GM18520 (cell line): ENCODE data around the gene ROBO2.

ENCODE experiments used
- ATAC-seq: cut with Tn5 transposase; IDR thresholded peaks from one replicate; pipeline ENCODE4 v1.9.1; 2021; ENCODE audit not compliant: unreplicated experiment

ROBO2 gene

GRCh38 chr3:77102951-77103769 is 63.3 kb downstream of the ROBO2 start:
- no peak for ATAC-seq

GRCh38 chr3:77122652-77123051 is 82.8 kb downstream of the ROBO2 start:
- ATAC-seq = no peak

- no peak for ATAC-seq
These were observed 86.1 kb downstream of the ROBO2 start for GRCh38 chr3:77125966-77126365.

- ATAC-seq = no peak
These were observed 94.9 kb downstream of the ROBO2 start for GRCh38 chr3:77134769-77135168.

- no peak for ATAC-seq
These were observed 97.7 kb downstream of the ROBO2 start for GRCh38 chr3:77137559-77137958.

- no peak for ATAC-seq
These were observed 99.7 kb downstream of the ROBO2 start for GRCh38 chr3:77139624-77140023.

- ATAC-seq = no peak
These were observed 101.5 kb downstream of the ROBO2 start for GRCh38 chr3:77141423-77141822.

GRCh38 chr3:77142578-77142977 is 102.7 kb downstream of the ROBO2 start:
- no peak for ATAC-seq

- ATAC-seq = no peak
These were observed 106.1 kb downstream of the ROBO2 start for GRCh38 chr3:77146004-77146403.

- no peak for ATAC-seq
These were observed 108.1 kb downstream of the ROBO2 start for GRCh38 chr3:77147836-77148578.

GRCh38 chr3:77149382-77149781 is 109.5 kb downstream of the ROBO2 start:
- ATAC-seq = no peak

GRCh38 chr3:77150028-77150427 is 110.1 kb downstream of the ROBO2 start:
- ATAC-seq = no peak

GRCh38 chr3:77150759-77151158 is 110.9 kb downstream of the ROBO2 start:
- ATAC-seq = no peak

GRCh38 chr3:77158730-77159581 is 119.1 kb downstream of the ROBO2 start:
- ATAC-seq = no peak

- no peak for ATAC-seq
These were observed 121.1 kb downstream of the ROBO2 start for GRCh38 chr3:77160931-77161497.

GRCh38 chr3:77169823-77170222 is 129.9 kb downstream of the ROBO2 start:
- ATAC-seq = no peak

- ATAC-seq = no peak
These were observed 131.1 kb downstream of the ROBO2 start for GRCh38 chr3:77171026-77171425.

GRCh38 chr3:77179762-77180161 is 139.9 kb downstream of the ROBO2 start:
- no peak for ATAC-seq

GRCh38 chr3:77182341-77182740 is 142.4 kb downstream of the ROBO2 start:
- no peak for ATAC-seq

GRCh38 chr3:77186319-77186718 is 146.4 kb downstream of the ROBO2 start:
- ATAC-seq = no peak

GRCh38 chr3:77186728-77187127 is 146.8 kb downstream of the ROBO2 start:
- no peak for ATAC-seq
